MG63 (cell line): Measurements from ENCODE around the gene MCF2L2. TPM values are rescaled to one million over a fixed set of nuclear protein-coding genes. Genes with fewer than 3 reads are reported as not detected.
A peak's percentile ranks its signal among the peaks of the same experiment; 100 is the strongest.
"Not testable (repeated sequence)": the region's sequence is repeated elsewhere in the genome, so short reads cannot be mapped to it uniquely, and the experiment has no call there.

ENCODE experiments used
- DNase-seq: peaks from one replicate; pipeline ENCODE4 v3.0.0-alpha.2; 2020
- H3K27me3 ChIP-seq: fragments of 250-450 bp; sonication (Bioruptor Pico); 2 replicates; pipeline ENCODE4 v1.5.1; 2020; ENCODE audit warnings: mild to moderate bottlenecking, moderate library complexity
- H3K36me3 ChIP-seq: fragments of 250-450 bp; sonication (Bioruptor Pico); 2 replicates; pipeline ENCODE4 v1.5.1; 2020; ENCODE audit warnings: mild to moderate bottlenecking, moderate library complexity
- H3K4me3 ChIP-seq: fragments of 250-450 bp; sonication (Bioruptor Pico); 2 replicates; pipeline ENCODE4 v1.5.1; 2020; ENCODE audit warnings: mild to moderate bottlenecking, moderate library complexity
- H3K9me3 ChIP-seq: fragments of 250-450 bp; sonication (Bioruptor Pico); 2 replicates; pipeline ENCODE4 v1.5.1; 2020; ENCODE audit warnings: mild to moderate bottlenecking, moderate library complexity
- total RNA-seq: library from RNA; depleted of rRNA; stranded (reverse); fragments of >200 nt; shearing (Covaris generic); gene quantifications from 2 replicates; pipeline ENCODE4 v1.2.3, GENCODE V29; 2014; ENCODE audit warnings: low replicate concordance

Gene MCF2L2
- total RNA-seq, 1 experiment from 2014 or later: not detected

GRCh38 chr3:183427876-183428446, 458 bp downstream of the MCF2L2 start:
- peak; percentile 62 for DNase-seq
- Histone ChIP-seq H3K4me3 (peak overlapping the region; percentile 55), H3K36me3 (no peaks in the 10 kb centered on the region), H3K27me3 (peaks cover 36% of the 10 kb centered on the region), H3K9me3 (no peaks in the 10 kb centered on the region)

- Histone ChIP-seq H3K36me3 (no peaks in the 10 kb centered on the region), H3K9me3 (no peaks in the 10 kb centered on the region), H3K27me3 (peaks cover 36% of the 10 kb centered on the region), H3K4me3 (peak overlapping the region; percentile 55; the same call in 1 of the 2 replicates)
- no peak for DNase-seq
Measured at GRCh38 chr3:183427196-183427875, 1.1 kb downstream of the MCF2L2 start.

- not testable (repeated sequence) for H3K4me3 ChIP-seq
Measured at GRCh38 chr3:183418807-183419206, 9.6 kb downstream of the MCF2L2 start.

GRCh38 chr3:183411216-183411922, 17.1 kb downstream of the MCF2L2 start:
- H3K27me3 ChIP-seq: peaks cover 6% of the 10 kb centered on the region
- H3K4me3 ChIP-seq: no peak overlapping the region
- H3K36me3 ChIP-seq: no peaks in the 10 kb centered on the region
- H3K9me3 ChIP-seq: no peaks in the 10 kb centered on the region
- no peak for DNase-seq

More at GRCh38 chr3:183418807-183419206, 9.6 kb downstream of the MCF2L2 start:
- not testable (repeated sequence) for H3K9me3 ChIP-seq, DNase-seq, H3K27me3 ChIP-seq, H3K36me3 ChIP-seq

- no peaks in the 10 kb centered on the region for H3K9me3 ChIP-seq
- no peak overlapping the region for H3K4me3 ChIP-seq
- DNase-seq: no peak
- no peaks in the 10 kb centered on the region for H3K36me3 ChIP-seq
- peaks cover 5% of the 10 kb centered on the region for H3K27me3 ChIP-seq
Measured at GRCh38 chr3:183410759-183411158, 17.7 kb downstream of the MCF2L2 start.

- peaks cover 5% of the 10 kb centered on the region for H3K27me3 ChIP-seq
- DNase-seq: no peak
- H3K36me3 ChIP-seq: no peaks in the 10 kb centered on the region
- no peaks in the 10 kb centered on the region for H3K9me3 ChIP-seq
- no peak overlapping the region for H3K4me3 ChIP-seq
Measured at GRCh38 chr3:183410280-183410679, 18.1 kb downstream of the MCF2L2 start.

GRCh38 chr3:183409219-183409618, 19.2 kb downstream of the MCF2L2 start:
- H3K9me3 ChIP-seq: no peaks in the 10 kb centered on the region
- peaks cover 2% of the 10 kb centered on the region for H3K27me3 ChIP-seq
- no peak for DNase-seq
- no peak overlapping the region for H3K4me3 ChIP-seq
- no peaks in the 10 kb centered on the region for H3K36me3 ChIP-seq

GRCh38 chr3:183401678-183402077, 26.7 kb downstream of the MCF2L2 start:
- peaks cover 14% of the 10 kb centered on the region for H3K27me3 ChIP-seq
- no peaks in the 10 kb centered on the region for H3K36me3 ChIP-seq
- no peaks in the 10 kb centered on the region for H3K9me3 ChIP-seq
- H3K4me3 ChIP-seq: no peak overlapping the region
- no peak for DNase-seq

GRCh38 chr3:183400352-183400751, 28.1 kb downstream of the MCF2L2 start:
- Histone ChIP-seq H3K36me3 (no peaks in the 10 kb centered on the region), H3K9me3 (no peaks in the 10 kb centered on the region), H3K4me3 (no peak overlapping the region), H3K27me3 (peaks cover 14% of the 10 kb centered on the region)
- no peak for DNase-seq

- Histone ChIP-seq H3K27me3 (peaks cover 17% of the 10 kb centered on the region), H3K36me3 (no peaks in the 10 kb centered on the region), H3K4me3 (no peak overlapping the region), H3K9me3 (no peaks in the 10 kb centered on the region)
- DNase-seq: no peak
Measured at GRCh38 chr3:183396662-183397391, 31.6 kb downstream of the MCF2L2 start.

GRCh38 chr3:183394150-183394549, 34.3 kb downstream of the MCF2L2 start:
- Histone ChIP-seq H3K4me3 (no peak overlapping the region), H3K36me3 (no peaks in the 10 kb centered on the region), H3K9me3 (no peaks in the 10 kb centered on the region), H3K27me3 (peaks cover 17% of the 10 kb centered on the region)
- no peak for DNase-seq

- H3K27me3 ChIP-seq: peaks cover 14% of the 10 kb centered on the region
- no peaks in the 10 kb centered on the region for H3K36me3 ChIP-seq
- DNase-seq: no peak
- H3K9me3 ChIP-seq: no peaks in the 10 kb centered on the region
- H3K4me3 ChIP-seq: no peak overlapping the region
Measured at GRCh38 chr3:183393625-183394024, 34.8 kb downstream of the MCF2L2 start.

- DNase-seq: no peak
- Histone ChIP-seq H3K27me3 (peaks cover 8% of the 10 kb centered on the region; the same call in 1 of the 2 replicates), H3K9me3 (no peaks in the 10 kb centered on the region), H3K4me3 (no peak overlapping the region), H3K36me3 (no peaks in the 10 kb centered on the region)
Measured at GRCh38 chr3:183392186-183393034, 36.0 kb downstream of the MCF2L2 start.

- peaks cover 8% of the 10 kb centered on the region; the same call in 1 of the 2 replicates for H3K27me3 ChIP-seq
- no peak for DNase-seq
- H3K9me3 ChIP-seq: no peaks in the 10 kb centered on the region
- no peak overlapping the region for H3K4me3 ChIP-seq
- no peaks in the 10 kb centered on the region for H3K36me3 ChIP-seq
Measured at GRCh38 chr3:183391460-183391859, 37.0 kb downstream of the MCF2L2 start.

- H3K4me3 ChIP-seq: no peak overlapping the region
- no peaks in the 10 kb centered on the region for H3K9me3 ChIP-seq
- no peaks in the 10 kb centered on the region for H3K36me3 ChIP-seq
- peaks cover 8% of the 10 kb centered on the region; the same call in 1 of the 2 replicates for H3K27me3 ChIP-seq
- no peak for DNase-seq
Measured at GRCh38 chr3:183390844-183391243, 37.6 kb downstream of the MCF2L2 start.

GRCh38 chr3:183388213-183388895, 40.1 kb downstream of the MCF2L2 start:
- DNase-seq: no peak
- no peak overlapping the region for H3K4me3 ChIP-seq

More at GRCh38 chr3:183388213-183388895, 40.1 kb downstream of the MCF2L2 start:
- Histone ChIP-seq H3K36me3 (no peaks in the 10 kb centered on the region), H3K9me3 (no peaks in the 10 kb centered on the region), H3K27me3 (no peaks in the 10 kb centered on the region; the same call in 1 of the 2 replicates)
